ENCODE data around the gene FPGS. TPM values are rescaled to one million over a fixed set of nuclear protein-coding genes. Genes with fewer than 3 reads are reported as not detected.
"Not testable (repeated sequence)": the region's sequence is repeated elsewhere in the genome, so short reads cannot be mapped to it uniquely, and the experiment has no call there.

The FPGS gene
- polyA plus RNA-seq, 3 donors = 21.3 to 28.5 (median 25.2) TPM

DNA sequence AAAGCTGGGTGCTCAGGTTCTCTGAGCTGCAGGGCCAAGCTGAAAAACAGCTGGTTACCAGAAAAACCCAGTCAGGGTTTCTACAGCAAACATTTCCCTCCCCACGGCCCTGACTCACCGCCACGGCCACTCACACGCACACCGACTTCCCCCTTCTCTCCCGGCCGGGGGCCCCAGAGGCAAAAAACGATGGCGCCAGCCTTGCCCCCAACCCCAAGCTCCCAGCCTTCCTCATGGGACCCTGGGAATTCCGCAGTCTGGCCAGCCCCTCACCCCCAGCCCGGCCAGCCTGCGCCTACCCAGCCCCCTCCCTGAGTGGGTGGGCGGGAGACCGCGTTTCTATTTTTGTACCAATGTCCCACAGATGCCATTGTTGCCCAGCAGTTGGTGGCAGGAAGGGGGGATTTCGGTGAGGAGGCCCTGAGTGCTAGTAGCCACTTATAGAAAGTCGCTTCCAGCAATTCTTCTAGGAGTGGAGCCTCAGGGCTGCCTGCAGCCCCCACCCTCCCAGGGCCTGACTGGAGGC lies 33.4 kb downstream of the FPGS start:
- Histone ChIP-seq H3K4me1 (ENCODE audit: control insufficient read depth in 1 of 2, insufficient read depth in 2 of 2, low read length in 2 of 2) (peaks cover 47% of the 10 kb centered on the region in 2 donors), H3K79me2 (ENCODE audit: insufficient read depth, low read length) (no peaks in the 10 kb centered on the region), H3K36me3 (replicated peaks in 1 of 2; ENCODE audit: control insufficient read depth in 1 of 2, insufficient read depth in 2 of 2, low read length in 2 of 2) (peaks cover 3 to 6% of the 10 kb centered on the region in 2 donors), H3K27ac (ENCODE audit: low read depth in 1 of 2, low read length in 2 of 2) (peak overlapping the region; percentile 92 to 99), H3K9me3 (replicated peaks in 1 of 2; ENCODE audit: control insufficient read depth in 1 of 2, insufficient read depth in 1 of 2, low read length in 2 of 2) (no peaks in the 10 kb centered on the region), H2AFZ (ENCODE audit: insufficient read depth, low read depth, low read length, poor library complexity, severe bottlenecking) (peak overlapping the region; percentile 51), H3K4me3 (replicated peaks in 1 of 3; ENCODE audit: low read depth in 2 of 3, low read length in 3 of 3) (no peak overlapping the region), H3K4me2 (replicated peaks; ENCODE audit: extremely low read depth, low read length, poor library complexity, severe bottlenecking) (peak overlapping the region; percentile 29), H4K20me1 (ENCODE audit: insufficient read depth, low read length) (no peaks in the 10 kb centered on the region), H3K9ac (ENCODE audit: insufficient read depth, low read length, poor library complexity, severe bottlenecking) (peak overlapping the region; percentile 75), H3K27me3 (ENCODE audit: control insufficient read depth in 2 of 2, insufficient read depth in 2 of 2, low read length in 2 of 2) (no peaks in the 10 kb centered on the region)
- intact Hi-C loops (cut with micrococcal nuclease) = loop anchor here in 1 of 2 donors (2.0 to 5.0 kb wide), 2 partner anchors 34 to 55 kb away; partner anchors contain the start of gene FPGS
- TF ChIP-seq, protein P1, sequence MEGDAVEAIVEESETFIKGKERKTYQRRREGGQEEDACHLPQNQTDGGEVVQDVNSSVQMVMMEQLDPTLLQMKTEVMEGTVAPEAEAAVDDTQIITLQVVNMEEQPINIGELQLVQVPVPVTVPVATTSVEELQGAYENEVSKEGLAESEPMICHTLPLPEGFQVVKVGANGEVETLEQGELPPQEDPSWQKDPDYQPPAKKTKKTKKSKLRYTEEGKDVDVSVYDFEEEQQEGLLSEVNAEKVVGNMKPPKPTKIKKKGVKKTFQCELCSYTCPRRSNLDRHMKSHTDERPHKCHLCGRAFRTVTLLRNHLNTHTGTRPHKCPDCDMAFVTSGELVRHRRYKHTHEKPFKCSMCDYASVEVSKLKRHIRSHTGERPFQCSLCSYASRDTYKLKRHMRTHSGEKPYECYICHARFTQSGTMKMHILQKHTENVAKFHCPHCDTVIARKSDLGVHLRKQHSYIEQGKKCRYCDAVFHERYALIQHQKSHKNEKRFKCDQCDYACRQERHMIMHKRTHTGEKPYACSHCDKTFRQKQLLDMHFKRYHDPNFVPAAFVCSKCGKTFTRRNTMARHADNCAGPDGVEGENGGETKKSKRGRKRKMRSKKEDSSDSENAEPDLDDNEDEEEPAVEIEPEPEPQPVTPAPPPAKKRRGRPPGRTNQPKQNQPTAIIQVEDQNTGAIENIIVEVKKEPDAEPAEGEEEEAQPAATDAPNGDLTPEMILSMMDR (IDR thresholded peaks at IDR 0.05) = no peak
- H3K4me1 Mint-ChIP-seq = peaks cover 56% of the 10 kb centered on the region
- H3K27me3 Mint-ChIP-seq (ENCODE audit: low read depth in 3 of 3) = peaks cover 2 to 6% (median 5%) of the 10 kb centered on the region in 3 donors
- peaks cover 28 to 44% of the 10 kb centered on the region in 2 donors for H3K36me3 Mint-ChIP-seq
- peak; percentile 91 to 95 (median 93) for DNase-seq
- H3K9me3 Mint-ChIP-seq = peaks cover 0 to 4% (median 0%) of the 10 kb centered on the region in 7 donors
- H3K27ac Mint-ChIP-seq = peak overlapping the region; percentile 97 to 99 (median 98)
- peak overlapping the region; percentile 27 to 57 for H3K4me3 Mint-ChIP-seq
- 3% methylated on average over 10 of the region's 17 CpGs for WGBS (ENCODE audit: insufficient coverage)

DNA sequence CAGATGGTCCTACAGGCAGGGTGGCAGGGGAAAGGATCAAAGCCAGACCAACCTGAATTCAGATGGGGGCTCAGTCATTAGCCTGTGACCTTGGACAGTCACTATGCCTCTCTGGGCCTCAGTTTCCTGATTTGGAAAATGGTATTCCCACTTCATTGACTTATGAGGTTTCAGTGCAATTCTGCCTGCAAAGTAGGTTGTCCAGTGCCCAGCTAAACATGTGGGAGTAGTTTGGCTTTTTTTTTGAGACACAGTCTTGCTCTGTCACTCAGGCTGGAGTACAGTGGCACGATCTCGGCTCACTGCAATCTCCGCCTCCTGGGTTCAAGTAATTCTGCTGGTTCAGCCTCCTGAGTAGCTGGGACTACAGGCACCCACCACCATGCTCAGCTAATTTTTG lies 33.9 kb downstream of the FPGS start:
- not testable (repeated sequence) for H2AFZ ChIP-seq (ENCODE audit: insufficient read depth, low read depth, low read length, poor library complexity, severe bottlenecking); H3K79me2 ChIP-seq (ENCODE audit: insufficient read depth, low read length); H3K4me3 ChIP-seq (replicated peaks in 1 of 3; ENCODE audit: low read depth in 2 of 3, low read length in 3 of 3); H3K27me3 Mint-ChIP-seq (ENCODE audit: low read depth in 3 of 3); H3K9me3 ChIP-seq (replicated peaks in 1 of 2; ENCODE audit: control insufficient read depth in 1 of 2, insufficient read depth in 1 of 2, low read length in 2 of 2); H3K27me3 ChIP-seq (ENCODE audit: control insufficient read depth in 2 of 2, insufficient read depth in 2 of 2, low read length in 2 of 2); H3K4me3 Mint-ChIP-seq; H4K20me1 ChIP-seq (ENCODE audit: insufficient read depth, low read length); H3K9me3 Mint-ChIP-seq; H3K4me2 ChIP-seq (replicated peaks; ENCODE audit: extremely low read depth, low read length, poor library complexity, severe bottlenecking)
- H3K27ac ChIP-seq (ENCODE audit: low read depth in 1 of 2, low read length in 2 of 2) = peak overlapping the region; percentile 92 to 99
- peak overlapping the region; percentile 75 for H3K9ac ChIP-seq (ENCODE audit: insufficient read depth, low read length, poor library complexity, severe bottlenecking)
- peaks cover 8 to 10% of the 10 kb centered on the region in 2 donors for H3K36me3 ChIP-seq (replicated peaks in 1 of 2; ENCODE audit: control insufficient read depth in 1 of 2, insufficient read depth in 2 of 2, low read length in 2 of 2)
- Mint-ChIP-seq H3K27ac (peak overlapping the region; percentile 97 to 99 (median 98)), H3K4me1 (peaks cover 56% of the 10 kb centered on the region), H3K36me3 (peaks cover 33 to 49% of the 10 kb centered on the region in 2 donors)
- DNase-seq = peak in 1 of 3 donors; percentile 18
- peaks cover 47% of the 10 kb centered on the region in 2 donors for H3K4me1 ChIP-seq (ENCODE audit: control insufficient read depth in 1 of 2, insufficient read depth in 2 of 2, low read length in 2 of 2)
- intact Hi-C loops (cut with micrococcal nuclease) = loop anchor here in 1 of 2 donors (2.0 to 5.0 kb wide), 2 partner anchors 34 to 56 kb away; partner anchors contain the start of gene FPGS
- WGBS (ENCODE audit: insufficient coverage) = no CpG with 5 or more reads among the region's 3 CpGs

Data from CD14-positive monocyte (primary cell).